Smooth muscle cell (in vitro differentiated cells): ENCODE measurements around the gene DNAH3. TPM values are rescaled to one million over a fixed set of nuclear protein-coding genes. Genes with fewer than 3 reads are reported as not detected.
"Not testable (repeated sequence)": the region's sequence is repeated elsewhere in the genome, so short reads cannot be mapped to it uniquely, and the experiment has no call there.

Source experiments
- DNase-seq: peaks from one replicate; lab custom pipeline; 2025; ENCODE audit not compliant: unreplicated experiment; lab: John Stamatoyannopoulos, UW
- H2AFZ ChIP-seq: fragments of 200-600 bp; sonication (generic); 2 replicates; pipeline ENCODE4 v1.6.0; 2016; ENCODE audit warnings: antibody characterized with exemption, low read depth, mild to moderate bottlenecking
- H3F3A ChIP-seq: fragments of 200-600 bp; sonication (generic); 2 replicates; pipeline ENCODE4 v1.6.0; 2017; ENCODE audit warnings: antibody characterized with exemption, low read depth
- H3K27ac ChIP-seq: fragments of 200-600 bp; sonication (generic); 2 replicates; pipeline ENCODE4 v1.5.1; 2016; ENCODE audit warnings: low read depth, mild to moderate bottlenecking
- H3K27me3 ChIP-seq: fragments of 200-600 bp; sonication (generic); 2 replicates; pipeline ENCODE4 v1.6.1; 2016; ENCODE audit warnings: low read depth, mild to moderate bottlenecking
- H3K36me3 ChIP-seq: fragments of 200-600 bp; sonication (generic); 2 replicates; pipeline ENCODE4 v1.5.1; 2016; ENCODE audit warnings: low read depth
- H3K4me1 ChIP-seq: fragments of 200-600 bp; sonication (generic); 2 replicates; pipeline ENCODE4 v1.5.1; 2016; ENCODE audit warnings: low read depth
- H3K4me2 ChIP-seq: fragments of 200-600 bp; sonication (generic); 2 replicates; pipeline ENCODE4 v1.6.0; 2016; ENCODE audit warnings: mild to moderate bottlenecking
- H3K4me3 ChIP-seq: fragments of 200-600 bp; sonication (generic); 2 replicates; pipeline ENCODE4 v1.5.1; 2016; ENCODE audit warnings: mild to moderate bottlenecking
- H3K79me2 ChIP-seq: fragments of 200-600 bp; sonication (generic); 2 replicates; pipeline ENCODE4 v1.6.0; 2016; ENCODE audit warnings: low read depth, mild to moderate bottlenecking
- H3K9ac ChIP-seq: fragments of 200-600 bp; sonication (generic); 2 replicates; pipeline ENCODE4 v1.6.0; 2016; ENCODE audit warnings: low read depth
- H3K9me3 ChIP-seq: fragments of 200-600 bp; sonication (generic); replicated peaks from 2 replicates; pipeline ENCODE4 v1.5.1; 2016; ENCODE audit warnings: low read depth
- H4K20me1 ChIP-seq: fragments of 200-600 bp; sonication (generic); 2 replicates; pipeline ENCODE4 v1.6.0; 2016; ENCODE audit warnings: low read depth
- WGBS: methylation state at CpG from one replicate; pipeline ENCODE4 v1.1.7; 2016; ENCODE audit warnings: low lambda C conversion rate; 5-methylcytosine and 5-hydroxymethylcytosine counted together
- polyA plus RNA-seq: library from polyadenylated mRNA; unstranded; fragments of >200 nt; fragmentation: Nextera tagmentation; extraction: Ambion mirVana; gene quantifications from 2 replicates; pipeline ENCODE4 v1.2.1, GENCODE V29; 2016
- total RNA-seq: library from RNA; depleted of rRNA; stranded (reverse); fragments of >200 nt; gene quantifications from 2 replicates; pipeline ENCODE4 v1.2.3, GENCODE V29; 2014
- TF ChIP-seq, protein P1 (sequence below): fragments of 200-600 bp; sonication (generic); IDR thresholded peaks from 2 replicates; pipeline ENCODE4 v1.5.1; 2017; ENCODE audit warnings: borderline replicate concordance, mild to moderate bottlenecking, antibody characterized with exemption; ENCODE audit not compliant: insufficient read depth, poor library complexity, severe bottlenecking

Gene DNAH3
- total and polyA plus RNA-seq, 2 experiments from 2014 or later, result not detected

DNA sequence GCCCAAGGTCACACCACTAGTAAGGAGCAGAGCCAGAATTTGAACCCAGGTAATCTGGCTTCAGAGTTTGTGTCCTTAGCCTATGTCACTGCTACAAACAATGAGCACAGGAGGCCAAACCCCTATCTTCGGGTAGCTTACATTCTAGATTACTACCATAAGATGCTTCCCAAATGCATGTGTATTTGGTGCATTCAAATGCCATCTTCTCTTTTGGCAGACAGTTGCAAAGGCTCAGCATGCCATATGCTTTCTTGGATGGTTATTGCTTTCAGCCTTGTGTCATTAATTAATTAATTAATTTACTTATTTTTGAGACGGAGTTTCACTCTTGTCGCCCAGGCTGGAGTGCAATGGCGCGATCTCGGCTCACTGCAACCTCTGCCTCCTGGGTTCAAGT, 80.7 kb downstream of the DNAH3 start:
- DNase-seq, result no peak
- 96% methylated on average over 6 of the region's 6 CpGs for WGBS
- Histone ChIP-seq H3K9ac (no peak overlapping the region), H3K4me1 (no peaks in the 10 kb centered on the region), H2AFZ (no peak overlapping the region), H3K79me2 (no peaks in the 10 kb centered on the region), H4K20me1 (no peaks in the 10 kb centered on the region), H3K27me3 (no peaks in the 10 kb centered on the region), H3K9me3 (no peaks in the 10 kb centered on the region), H3K36me3 (no peaks in the 10 kb centered on the region), H3K4me3 (no peak overlapping the region), H3F3A (no peaks in the 10 kb centered on the region), H3K4me2 (no peak overlapping the region), H3K27ac (no peak overlapping the region)
- TF ChIP-seq, protein P1, sequence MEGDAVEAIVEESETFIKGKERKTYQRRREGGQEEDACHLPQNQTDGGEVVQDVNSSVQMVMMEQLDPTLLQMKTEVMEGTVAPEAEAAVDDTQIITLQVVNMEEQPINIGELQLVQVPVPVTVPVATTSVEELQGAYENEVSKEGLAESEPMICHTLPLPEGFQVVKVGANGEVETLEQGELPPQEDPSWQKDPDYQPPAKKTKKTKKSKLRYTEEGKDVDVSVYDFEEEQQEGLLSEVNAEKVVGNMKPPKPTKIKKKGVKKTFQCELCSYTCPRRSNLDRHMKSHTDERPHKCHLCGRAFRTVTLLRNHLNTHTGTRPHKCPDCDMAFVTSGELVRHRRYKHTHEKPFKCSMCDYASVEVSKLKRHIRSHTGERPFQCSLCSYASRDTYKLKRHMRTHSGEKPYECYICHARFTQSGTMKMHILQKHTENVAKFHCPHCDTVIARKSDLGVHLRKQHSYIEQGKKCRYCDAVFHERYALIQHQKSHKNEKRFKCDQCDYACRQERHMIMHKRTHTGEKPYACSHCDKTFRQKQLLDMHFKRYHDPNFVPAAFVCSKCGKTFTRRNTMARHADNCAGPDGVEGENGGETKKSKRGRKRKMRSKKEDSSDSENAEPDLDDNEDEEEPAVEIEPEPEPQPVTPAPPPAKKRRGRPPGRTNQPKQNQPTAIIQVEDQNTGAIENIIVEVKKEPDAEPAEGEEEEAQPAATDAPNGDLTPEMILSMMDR, result no peak

DNA sequence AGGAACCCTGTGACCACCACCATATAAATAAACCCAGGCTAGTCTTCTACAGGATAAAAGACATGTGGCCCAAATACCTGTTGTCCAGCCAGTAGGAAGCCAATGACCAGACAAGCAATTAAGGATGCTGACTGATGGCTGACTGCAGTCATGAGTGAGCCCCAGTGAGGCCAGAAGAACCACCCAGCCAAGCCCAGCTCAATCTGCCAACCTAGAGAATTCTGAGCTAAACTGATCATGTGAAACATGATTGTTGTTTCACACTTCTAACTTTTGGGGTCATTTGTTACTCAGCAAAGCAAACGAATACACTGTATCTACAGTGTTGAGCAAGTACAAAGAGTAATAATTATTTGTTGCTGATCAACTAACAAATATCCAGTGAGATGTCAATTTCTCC, 86.4 kb downstream of the DNAH3 start:
- Histone ChIP-seq H3K27ac (no peak overlapping the region), H3F3A (no peaks in the 10 kb centered on the region), H3K36me3 (no peaks in the 10 kb centered on the region), H3K9ac (no peak overlapping the region), H3K4me1 (no peaks in the 10 kb centered on the region), H3K9me3 (no peaks in the 10 kb centered on the region), H4K20me1 (no peaks in the 10 kb centered on the region), H3K4me3 (no peak overlapping the region), H3K27me3 (no peaks in the 10 kb centered on the region), H2AFZ (no peak overlapping the region), H3K79me2 (no peaks in the 10 kb centered on the region), H3K4me2 (no peak overlapping the region)
- DNase-seq, result no peak
- TF ChIP-seq, protein P1, result no peak
- 73% methylated on average over 1 of the region's 1 CpG for WGBS

DNA sequence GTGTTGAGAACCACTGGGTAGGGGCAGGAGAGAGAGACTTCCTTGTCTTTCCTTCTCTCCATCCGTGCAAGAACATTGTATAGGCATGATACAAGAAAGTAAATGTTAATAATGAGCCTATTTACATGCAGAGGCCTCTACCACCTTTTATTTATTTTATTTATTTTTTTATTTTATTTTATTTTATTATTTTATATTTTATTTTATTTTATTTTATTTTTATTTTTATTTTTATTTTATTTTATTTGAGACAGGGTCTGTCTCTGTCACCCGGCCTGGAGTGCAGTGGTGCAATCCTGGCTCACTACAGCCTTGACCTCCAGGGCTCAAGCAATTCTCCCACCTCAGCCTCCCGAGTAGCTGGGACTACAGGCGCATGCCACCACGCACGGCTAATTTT, 87.3 kb downstream of the DNAH3 start:
- not testable (repeated sequence) for H3K9me3 ChIP-seq, DNase-seq, H3K27me3 ChIP-seq, H3K27ac ChIP-seq, H4K20me1 ChIP-seq, H3K4me1 ChIP-seq, H2AFZ ChIP-seq, H3K4me2 ChIP-seq, H3K36me3 ChIP-seq, H3K9ac ChIP-seq, H3F3A ChIP-seq, H3K4me3 ChIP-seq, H3K79me2 ChIP-seq
- WGBS, result 91% methylated on average over 6 of the region's 6 CpGs

DNA sequence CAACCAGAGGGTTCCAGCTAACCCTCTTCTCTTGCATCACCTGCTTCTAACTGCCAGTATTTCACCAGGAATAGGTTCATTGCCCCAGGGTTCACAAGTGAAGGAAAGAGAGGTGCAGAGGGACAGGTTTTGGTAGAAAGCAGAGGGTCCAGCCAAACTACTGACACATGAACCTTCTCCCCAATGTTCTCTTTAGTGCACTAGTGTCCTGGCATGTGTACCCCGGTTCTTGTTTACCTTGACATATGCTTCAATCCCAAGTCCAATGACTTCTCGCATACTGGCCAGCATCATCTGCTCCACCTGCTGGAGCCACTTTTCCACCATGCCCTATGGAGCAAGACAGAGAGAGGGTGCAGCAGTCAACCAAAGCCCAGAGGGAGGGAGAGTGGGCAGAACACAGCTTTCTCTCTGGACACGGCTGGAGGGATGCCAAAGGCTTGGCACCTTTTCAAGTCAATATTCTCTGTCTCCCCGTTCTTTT, 90.6 kb downstream of the DNAH3 start:
- no peaks in the 10 kb centered on the region for H3K36me3 ChIP-seq
- no peak overlapping the region for H3K4me3 ChIP-seq
- no peak overlapping the region for H3K27ac ChIP-seq
- 95% methylated on average over 4 of the region's 4 CpGs for WGBS
- no peaks in the 10 kb centered on the region for H3F3A ChIP-seq
- DNase-seq, result no peak
- TF ChIP-seq, protein P1, result no peak
- no peaks in the 10 kb centered on the region for H3K27me3 ChIP-seq
- H3K9ac ChIP-seq, result no peak overlapping the region
- H3K4me2 ChIP-seq, result no peak overlapping the region
- H2AFZ ChIP-seq, result no peak overlapping the region
- H3K9me3 ChIP-seq, result no peaks in the 10 kb centered on the region
- no peaks in the 10 kb centered on the region for H4K20me1 ChIP-seq
- no peaks in the 10 kb centered on the region for H3K4me1 ChIP-seq
- no peaks in the 10 kb centered on the region for H3K79me2 ChIP-seq
